K562 (cell line): ENCODE results near the gene RPS6KA4. TPM values are rescaled to one million over a fixed set of nuclear protein-coding genes. Genes with fewer than 3 reads are reported as not detected.

Experiments used
- MAFF ChIP-seq: IDR thresholded peaks from 2 replicates; pipeline ENCODE4 v1.6.1; 2012; ENCODE audit warnings: low read length, improper control_type of control experiment
- MCM5 ChIP-seq: fragments of 450-650 bp; IDR thresholded peaks from 2 replicates; pipeline ENCODE4 v1.6.1; 2016; ENCODE audit warnings: low read depth
- PTTG1 ChIP-seq: fragments of 450-650 bp; IDR thresholded peaks from 2 replicates; pipeline ENCODE4 v1.6.1; 2016; ENCODE audit warnings: low read depth, mild to moderate bottlenecking, missing genetic modification characterization, missing compliant biosample characterization
- RBM25 ChIP-seq: fragments of 200-400 bp; formaldehyde crosslinking; IDR thresholded peaks from 2 replicates; pipeline ENCODE4 v1.6.1; 2018; ENCODE audit warnings: low read length, low read depth, moderate library complexity; ENCODE audit not compliant: severe bottlenecking
- REST ChIP-seq, 2 experiments: fragments of 450-650 bp; formaldehyde crosslinking in 1 of 2; IDR thresholded peaks; 2 replicates each; pipeline versions ENCODE4 v1.4.0 to v1.6.1; 2014 to 2020; ENCODE audit warnings: mild to moderate bottlenecking in 2 of 2, borderline replicate concordance in 1 of 2, low read depth in 1 of 2
- RFX7 ChIP-seq: fragments of 250-450 bp; sonication (Bioruptor Pico); IDR thresholded peaks from 2 replicates; pipeline ENCODE4 v1.5.1; 2021; ENCODE audit warnings: mild to moderate bottlenecking
- TAF1 ChIP-seq: IDR thresholded peaks from 2 replicates; pipeline ENCODE4 v1.6.1; 2011; ENCODE audit warnings: mild to moderate bottlenecking, low read length, moderate library complexity; ENCODE audit not compliant: insufficient read depth, control insufficient read depth, severe bottlenecking; ENCODE audit errors: extremely low read depth
- ZNF274 ChIP-seq: IDR thresholded peaks from 2 replicates; pipeline ENCODE4 v1.6.1; 2011; ENCODE audit warnings: low read depth, mild to moderate bottlenecking, low read length, moderate library complexity, borderline replicate concordance
- ZNF76 ChIP-seq: fragments of 250-450 bp; sonication (Bioruptor Pico); IDR thresholded peaks from 2 replicates; pipeline ENCODE4 v1.4.0; 2020; ENCODE audit warnings: mild to moderate bottlenecking, moderate library complexity, borderline replicate concordance
- ZNF830 ChIP-seq: fragments of 250-450 bp; sonication (Bioruptor Pico); IDR thresholded peaks from 2 replicates; pipeline ENCODE4 v1.5.0; 2021; ENCODE audit warnings: mild to moderate bottlenecking
- polyA plus RNA-seq, 8 experiments: library from polyadenylated mRNA; depleted of rRNA in 4 of 8; stranded (reverse) in 5 of 8; unstranded in 3 of 8; fragments of >200 nt; fragmentation: Nextera tagmentation in 2 of 8; fragmentation: Illumina TruSeq in 1 of 8; extraction: Ambion mirVana in 2 of 8; extraction: Trizol in 1 of 8; gene quantifications; 2 replicates each; pipeline versions ENCODE4 v1.2.1 to v1.2.3, GENCODE V29; 2011 to 2014; ENCODE audit warnings: inconsistent platforms in 1 of 8, missing spikeins in 1 of 8
- total RNA-seq, 7 experiments: library from RNA; depleted of rRNA in 6 of 7; stranded (reverse); fragments of >200 nt in 6 of 7; fragmentation: Illumina TruSeq in 2 of 7; extraction: Trizol in 2 of 7; gene quantifications; 2 replicates each; pipeline versions ENCODE4 v1.2.1 to v1.2.3, GENCODE V29; 2011 to 2021; ENCODE audit warnings: low replicate concordance in 1 of 7
- TF ChIP-seq, protein P1 (sequence below): fragments of 450-650 bp; IDR thresholded peaks from 2 replicates; pipeline ENCODE4 v1.6.1; 2016; ENCODE audit warnings: mild to moderate bottlenecking
- TF ChIP-seq, protein P2 (sequence below): fragments of 450-650 bp; IDR thresholded peaks from 2 replicates; pipeline ENCODE4 v1.6.1; 2018; ENCODE audit warnings: mild to moderate bottlenecking, low read depth; ENCODE audit not compliant: partially characterized antibody
- TF ChIP-seq, protein P3 (sequence below): fragments of 450-650 bp; conservative IDR thresholded peaks from 2 replicates; pipeline ENCODE4 v1.6.1; 2016; ENCODE audit warnings: missing genetic modification characterization, low read depth, mild to moderate bottlenecking, missing compliant biosample characterization, moderate library complexity

RPS6KA4 gene
- total and polyA plus RNA-seq, 9 of the 15 experiments (the other 6 are each of a cell fraction or from before 2014, with no cell fraction given) = 0.15 to 23.8 (median 9.8) TPM

- TF ChIP-seq REST (IDR thresholded peaks at IDR 0.05; ENCODE audit: borderline replicate concordance) (peak; percentile 90), REST (CRISPR knock-in tag; IDR thresholded peaks at IDR 0.05; ENCODE audit: low read depth) (peak; percentile 20), PTTG1 (no peak), MCM5 (no peak), TAF1 (peak; percentile 50), ZNF76 (CRISPR knock-in tag) (no peak), RFX7 (CRISPR knock-in tag) (no peak), ZNF830 (CRISPR knock-in tag) (peak; percentile 90; the same call in 1 of the 2 replicates), RBM25 (no peak), MAFF (no peak), ZNF274 (no peak)
- TF ChIP-seq, protein P1, sequence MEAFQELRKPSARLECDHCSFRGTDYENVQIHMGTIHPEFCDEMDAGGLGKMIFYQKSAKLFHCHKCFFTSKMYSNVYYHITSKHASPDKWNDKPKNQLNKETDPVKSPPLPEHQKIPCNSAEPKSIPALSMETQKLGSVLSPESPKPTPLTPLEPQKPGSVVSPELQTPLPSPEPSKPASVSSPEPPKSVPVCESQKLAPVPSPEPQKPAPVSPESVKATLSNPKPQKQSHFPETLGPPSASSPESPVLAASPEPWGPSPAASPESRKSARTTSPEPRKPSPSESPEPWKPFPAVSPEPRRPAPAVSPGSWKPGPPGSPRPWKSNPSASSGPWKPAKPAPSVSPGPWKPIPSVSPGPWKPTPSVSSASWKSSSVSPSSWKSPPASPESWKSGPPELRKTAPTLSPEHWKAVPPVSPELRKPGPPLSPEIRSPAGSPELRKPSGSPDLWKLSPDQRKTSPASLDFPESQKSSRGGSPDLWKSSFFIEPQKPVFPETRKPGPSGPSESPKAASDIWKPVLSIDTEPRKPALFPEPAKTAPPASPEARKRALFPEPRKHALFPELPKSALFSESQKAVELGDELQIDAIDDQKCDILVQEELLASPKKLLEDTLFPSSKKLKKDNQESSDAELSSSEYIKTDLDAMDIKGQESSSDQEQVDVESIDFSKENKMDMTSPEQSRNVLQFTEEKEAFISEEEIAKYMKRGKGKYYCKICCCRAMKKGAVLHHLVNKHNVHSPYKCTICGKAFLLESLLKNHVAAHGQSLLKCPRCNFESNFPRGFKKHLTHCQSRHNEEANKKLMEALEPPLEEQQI = no peak
- TF ChIP-seq, protein P2, sequence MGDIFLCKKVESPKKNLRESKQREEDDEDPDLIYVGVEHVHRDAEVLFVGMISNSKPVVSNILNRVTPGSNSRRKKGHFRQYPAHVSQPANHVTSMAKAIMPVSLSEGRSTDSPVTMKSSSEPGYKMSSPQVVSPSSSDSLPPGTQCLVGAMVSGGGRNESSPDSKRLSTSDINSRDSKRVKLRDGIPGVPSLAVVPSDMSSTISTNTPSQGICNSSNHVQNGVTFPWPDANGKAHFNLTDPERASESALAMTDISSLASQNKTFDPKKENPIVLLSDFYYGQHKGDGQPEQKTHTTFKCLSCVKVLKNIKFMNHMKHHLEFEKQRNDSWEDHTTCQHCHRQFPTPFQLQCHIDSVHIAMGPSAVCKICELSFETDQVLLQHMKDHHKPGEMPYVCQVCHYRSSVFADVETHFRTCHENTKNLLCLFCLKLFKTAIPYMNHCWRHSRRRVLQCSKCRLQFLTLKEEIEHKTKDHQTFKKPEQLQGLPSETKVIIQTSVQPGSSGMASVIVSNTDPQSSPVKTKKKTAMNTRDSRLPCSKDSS = no peak
- TF ChIP-seq, protein P3, sequence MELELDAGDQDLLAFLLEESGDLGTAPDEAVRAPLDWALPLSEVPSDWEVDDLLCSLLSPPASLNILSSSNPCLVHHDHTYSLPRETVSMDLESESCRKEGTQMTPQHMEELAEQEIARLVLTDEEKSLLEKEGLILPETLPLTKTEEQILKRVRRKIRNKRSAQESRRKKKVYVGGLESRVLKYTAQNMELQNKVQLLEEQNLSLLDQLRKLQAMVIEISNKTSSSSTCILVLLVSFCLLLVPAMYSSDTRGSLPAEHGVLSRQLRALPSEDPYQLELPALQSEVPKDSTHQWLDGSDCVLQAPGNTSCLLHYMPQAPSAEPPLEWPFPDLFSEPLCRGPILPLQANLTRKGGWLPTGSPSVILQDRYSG (tag) = 0 out of 2 replicates have a peak, but pooled peaks have one; percentile 3
Observed at GRCh38 chr11:64317961-64318765, 40.8 kb upstream of the RPS6KA4 start, which contains the start of gene PRDX5 (continued).
